K562 (cell line): ENCODE measurements around the gene ANKMY1. TPM values are rescaled to one million over a fixed set of nuclear protein-coding genes. Genes with fewer than 3 reads are reported as not detected.
A peak's percentile ranks its signal among the peaks of the same experiment; 100 is the strongest.

Source experiments
- ATAC-seq: fragments of 200-7000 bp; cut with Tn5 transposase; 3 replicates; pipeline ENCODE4 v1.9.1; 2020; ENCODE audit warnings: moderate library complexity
- BruUV-seq: library from RNA; stranded (reverse); fragments of 400-500 nt; replicated peaks from 2 replicates; lab custom pipeline; 2021; lab: Mats Ljungman, UMichigan
- CTCF ChIA-PET: fragments of 300-600 bp; formaldehyde crosslinking; extraction: SDS; loops from one replicate; lab custom pipeline; 2021; ENCODE audit warnings: low intra/inter-chr PET ratio; lab: Yijun Ruan, JAX
- POLR2A ChIA-PET: fragments of 300-600, 350-650 bp; sonication (Branson Sonifier 250); formaldehyde crosslinking; extraction: SDS; loops from one replicate; lab custom pipeline; 2021; ENCODE audit warnings: antibody characterized with exemption, inconsistent platforms; lab: Yijun Ruan, JAX
- DNase-seq, 4 experiments: peaks; one replicate each; pipeline versions ENCODE4 v3.0.0 to v3.0.0-alpha.2; 2011 to 2018; ENCODE audit warnings: low spot score in 3 of 4, mixed read lengths in 3 of 4; ENCODE audit errors: extremely low read depth in 1 of 4
- FAIRE-seq: peaks from 2 replicates; lab custom pipeline; 2011; peaks lifted over from hg19 to GRCh38; lab: Jason Lieb, UNC
- H2AFZ ChIP-seq: 2 replicates; pipeline ENCODE4 v1.6.0; 2011; ENCODE audit warnings: low read depth, low read length, control low read depth, inconsistent platforms
- H3K27ac ChIP-seq: fragments of 200-600 bp; 3 replicates; pipeline ENCODE4 v1.8.0; 2011; ENCODE audit warnings: low read depth, mild to moderate bottlenecking, control low read depth, inconsistent platforms, low read length, moderate library complexity, mixed read lengths; ENCODE audit errors: extremely low read depth
- H3K27me3 ChIP-seq, 2 experiments: fragments of 300-600 bp in 1 of 2; 2 replicates in 1 of 2; 3 replicates in 1 of 2; pipeline versions ENCODE4 v1.6.0 to v1.8.0; 2011; ENCODE audit warnings: inconsistent platforms in 2 of 2, low read length in 2 of 2, mild to moderate bottlenecking in 1 of 2, mixed read lengths in 1 of 2, moderate library complexity in 1 of 2; ENCODE audit not compliant: control insufficient read depth in 2 of 2, insufficient read depth in 2 of 2
- H3K36me3 ChIP-seq: fragments of 300-600 bp; 3 replicates; pipeline ENCODE4 v1.8.0; 2011; ENCODE audit warnings: mild to moderate bottlenecking, low read length, inconsistent platforms; ENCODE audit not compliant: control insufficient read depth, insufficient read depth
- H3K4me1 ChIP-seq, 2 experiments: fragments of 200-600 bp in 1 of 2; replicated peaks in 1 of 2; 2 replicates in 1 of 2; 3 replicates in 1 of 2; pipeline versions ENCODE4 v1.5.1 to v1.8.0; 2011; ENCODE audit warnings: inconsistent platforms in 2 of 2, low read length in 2 of 2, mild to moderate bottlenecking in 1 of 2, mixed read lengths in 1 of 2, moderate library complexity in 1 of 2; ENCODE audit not compliant: control insufficient read depth in 2 of 2, insufficient read depth in 2 of 2
- H3K4me2 ChIP-seq: 2 replicates; pipeline ENCODE4 v1.6.1; 2011; ENCODE audit warnings: low read length, control low read depth, inconsistent platforms, mixed read lengths; ENCODE audit not compliant: insufficient read depth
- H3K4me3 ChIP-seq: fragments of 200-600 bp; sonication (generic), shearing (Covaris generic); 2 replicates; pipeline ENCODE4 v1.5.1; 2016; ENCODE audit warnings: control low read depth, inconsistent platforms
- H3K79me2 ChIP-seq: fragments of 200-600 bp; 3 replicates; pipeline ENCODE4 v1.8.0; 2011; ENCODE audit warnings: low read length, inconsistent platforms; ENCODE audit not compliant: control insufficient read depth, insufficient read depth
- H3K9ac ChIP-seq, 2 experiments: 2 replicates each; pipeline versions ENCODE4 v1.6.0 to v1.6.1; 2011; ENCODE audit warnings: low read depth in 2 of 2, low read length in 2 of 2, control low read depth in 1 of 2, inconsistent platforms in 1 of 2, mild to moderate bottlenecking in 1 of 2, mixed read lengths in 1 of 2; ENCODE audit not compliant: insufficient read depth in 1 of 2
- H3K9me1 ChIP-seq: one replicate; pipeline ENCODE4 v1.6.0; 2011; ENCODE audit warnings: inconsistent platforms, mild to moderate bottlenecking, low read length, moderate library complexity; ENCODE audit not compliant: control insufficient read depth, insufficient read depth
- H3K9me3 ChIP-seq: replicated peaks from 2 replicates; pipeline ENCODE4 v1.5.1; 2011; ENCODE audit warnings: low read depth, low read length, inconsistent platforms; ENCODE audit not compliant: control insufficient read depth, insufficient read depth
- H4K20me1 ChIP-seq: replicated peaks from 2 replicates; pipeline ENCODE4 v1.6.1; 2011; ENCODE audit warnings: low read length, inconsistent platforms, mixed read lengths; ENCODE audit not compliant: control insufficient read depth, insufficient read depth
- CREM ChIP-seq: IDR thresholded peaks from 2 replicates; pipeline ENCODE4 v1.6.1; 2014; ENCODE audit warnings: antibody characterized with exemption, low read depth
- DPF2 ChIP-seq: fragments of 450-650 bp; IDR thresholded peaks from 2 replicates; pipeline ENCODE4 v1.6.1; 2016
- EGR1 ChIP-seq: fragments of 450-650 bp; conservative IDR thresholded peaks from 2 replicates; pipeline ENCODE4 v1.6.1; 2017; ENCODE audit warnings: mild to moderate bottlenecking
- FOSL1 ChIP-seq: fragments of 200-800 bp; sonication (Bioruptor generic); conservative IDR thresholded peaks from 2 replicates; pipeline ENCODE4 v1.6.1; 2016; ENCODE audit warnings: missing genetic modification characterization, missing compliant biosample characterization
- JUN ChIP-seq, 2 experiments: sonication (generic) in 1 of 2; formaldehyde crosslinking in 1 of 2; IDR thresholded peaks; 2 replicates each; pipeline versions ENCODE4 v1.6.1 to v1.8.0; 2012 to 2022; ENCODE audit warnings: borderline replicate concordance in 2 of 2, mild to moderate bottlenecking in 2 of 2, improper control_type of control experiment in 1 of 2, low read depth in 1 of 2, low read length in 1 of 2, missing genetic modification reagents in 1 of 2
- JUND ChIP-seq, 2 experiments: IDR thresholded peaks; 2 replicates in 1 of 2; 3 replicates in 1 of 2; pipeline ENCODE4 v1.6.1; 2011; ENCODE audit warnings: borderline replicate concordance in 2 of 2, low read depth in 2 of 2, low read length in 2 of 2, improper control_type of control experiment in 1 of 2, missing biosample characterization in 1 of 2, missing genetic modification characterization in 1 of 2, missing genetic modification reagents in 1 of 2
- LARP7 ChIP-seq: fragments of 450-650 bp; IDR thresholded peaks from 2 replicates; pipeline ENCODE4 v1.6.1; 2016
- MAZ ChIP-seq, 2 experiments: fragments of 450-650 bp in 1 of 2; sonication (generic) in 1 of 2; formaldehyde crosslinking; IDR thresholded peaks in 1 of 2; conservative IDR thresholded peaks in 1 of 2; 2 replicates each; pipeline versions ENCODE4 v1.4.0 to v1.5.0; 2020; ENCODE audit warnings: mild to moderate bottlenecking in 1 of 2, missing genetic modification reagents in 1 of 2
- MXI1 ChIP-seq: IDR thresholded peaks from 2 replicates; pipeline ENCODE4 v1.6.1; 2011; ENCODE audit warnings: low read depth, mild to moderate bottlenecking, improper control_type of control experiment, low read length
- RUNX1 ChIP-seq: sonication (generic); IDR thresholded peaks from 2 replicates; pipeline ENCODE4 v1.6.1; 2016; ENCODE audit warnings: antibody characterized with exemption, low read depth
- SMC3 ChIP-seq: conservative IDR thresholded peaks from 2 replicates; pipeline ENCODE4 v1.6.1; 2011; ENCODE audit warnings: low read depth, low read length, improper control_type of control experiment; ENCODE audit not compliant: insufficient read depth
- TCF7L2 ChIP-seq: fragments of 150-350 bp; IDR thresholded peaks from 2 replicates; pipeline ENCODE4 v1.6.1; 2016; ENCODE audit warnings: low read depth, mild to moderate bottlenecking, low read length, moderate library complexity
- ZNF165 ChIP-seq: fragments of 250-450 bp; sonication (Bioruptor Pico); IDR thresholded peaks from 2 replicates; pipeline ENCODE4 v1.4.0; 2020; ENCODE audit warnings: borderline replicate concordance
- WGBS: fragments of 100-300 bp; shearing (Covaris generic); methylation state at CpG from one replicate; pipeline ENCODE4 v1.1.6; 2016; ENCODE audit warnings: low coverage, mixed read lengths; ENCODE audit not compliant: insufficient coverage; ENCODE audit errors: missing lambda C conversion rate; 5-methylcytosine and 5-hydroxymethylcytosine counted together
- in situ Hi-C: fragments of 300-500 bp; cut with MboI; formaldehyde crosslinking; loops from 4 replicates; pipeline ENCODE4 v1.15.0; 2018; ENCODE audit warnings: inconsistent platforms, mixed read lengths
- intact Hi-C: fragments of 100-400 bp; cut with micrococcal nuclease; formaldehyde crosslinking; loops from 2 replicates; pipeline ENCODE4 v1.14.2; 2022
- polyA plus RNA-seq, 8 experiments: library from polyadenylated mRNA; depleted of rRNA in 4 of 8; stranded (reverse) in 5 of 8; unstranded in 3 of 8; fragments of >200 nt; fragmentation: Nextera tagmentation in 2 of 8; fragmentation: Illumina TruSeq in 1 of 8; extraction: Ambion mirVana in 2 of 8; extraction: Trizol in 1 of 8; gene quantifications; 2 replicates each; pipeline versions ENCODE4 v1.2.1 to v1.2.3, GENCODE V29; 2011 to 2014; ENCODE audit warnings: inconsistent platforms in 1 of 8, missing spikeins in 1 of 8
- total RNA-seq, 7 experiments: library from RNA; depleted of rRNA in 6 of 7; stranded (reverse); fragments of >200 nt in 6 of 7; fragmentation: Illumina TruSeq in 2 of 7; extraction: Trizol in 2 of 7; gene quantifications; 2 replicates each; pipeline versions ENCODE4 v1.2.1 to v1.2.3, GENCODE V29; 2011 to 2021; ENCODE audit warnings: low replicate concordance in 1 of 7
- TF ChIP-seq, protein P1 (sequence below): fragments of 250-450 bp; sonication (Bioruptor Pico); IDR thresholded peaks from 2 replicates; pipeline ENCODE4 v1.8.0; 2022; ENCODE audit warnings: moderate library complexity, mild to moderate bottlenecking, inconsistent platforms
- TF ChIP-seq, protein P2 (sequence below), 2 experiments: fragments of 450-650 bp in 1 of 2; sonication (generic) in 1 of 2; formaldehyde crosslinking in 1 of 2; IDR thresholded peaks in 1 of 2; conservative IDR thresholded peaks in 1 of 2; 2 replicates each; pipeline versions ENCODE4 v1.6.1 to v1.8.1; 2016 to 2023; ENCODE audit warnings: mild to moderate bottlenecking in 2 of 2, moderate library complexity in 2 of 2, inconsistent platforms in 1 of 2, missing genetic modification reagents in 1 of 2

Gene ANKMY1
- total and polyA plus RNA-seq, 9 of the 15 experiments (the other 6 are each of a cell fraction or from before 2014, with no cell fraction given), result 0.75 to 15.1 (median 11.7) TPM

DNA sequence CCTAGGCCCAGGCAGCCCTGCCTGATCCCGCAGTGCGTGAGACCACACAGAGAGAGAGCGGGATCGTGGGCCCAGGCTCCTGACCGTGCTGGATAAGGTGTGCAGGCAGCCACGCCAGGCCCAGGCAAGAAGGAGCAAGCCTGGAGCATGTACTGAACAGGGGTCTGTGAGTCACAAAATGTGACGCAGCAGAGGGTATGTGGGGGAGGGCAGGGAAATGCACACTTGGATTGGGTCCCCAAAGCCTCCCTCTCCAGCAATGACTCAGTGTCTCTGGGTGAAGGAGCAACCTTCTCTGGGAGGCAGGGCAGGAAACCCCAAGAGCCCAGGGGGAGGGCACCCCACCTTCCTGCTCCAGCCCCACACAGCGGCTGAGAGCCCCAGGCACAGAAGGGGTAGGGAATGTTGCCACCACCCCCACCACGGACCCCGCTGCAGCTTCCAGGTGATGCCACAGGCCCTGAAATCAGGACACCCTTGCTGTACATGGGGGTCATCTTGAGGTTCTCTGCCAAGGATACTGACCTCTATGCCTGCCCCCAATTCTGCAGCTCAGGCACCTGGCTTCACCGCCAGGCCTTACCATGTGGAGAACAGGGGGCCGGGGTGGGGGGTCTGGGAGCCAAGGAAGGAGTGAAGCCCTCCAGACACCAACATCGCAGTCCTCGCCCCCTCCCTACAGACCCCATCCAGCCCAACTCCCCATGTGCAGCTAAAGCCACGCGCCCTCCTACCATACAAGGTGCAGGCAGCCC is 123.6 kb downstream of the ANKMY1 start:
- Histone ChIP-seq H3K9me3 (no peaks in the 10 kb centered on the region), H3K4me2 (no peak overlapping the region), H3K27me3 (peaks cover 6 to 45% of the 10 kb centered on the region in 2 experiments; a peak in 4 of 5 replicates), H3K27ac (no peak overlapping the region), H2AFZ (no peak overlapping the region), H3K9me1 (peaks cover 2% of the 10 kb centered on the region), H3K36me3 (no peaks in the 10 kb centered on the region), H3K79me2 (no peaks in the 10 kb centered on the region), H4K20me1 (peaks cover 12% of the 10 kb centered on the region; the same call in 1 of the 2 replicates), H3K4me1 (peaks cover 0 to 33% of the 10 kb centered on the region in 2 experiments; a peak in 3 of 5 replicates), H3K4me3 (no peak overlapping the region), H3K9ac (0 out of 4 replicates have a peak overlapping the region, but pooled peaks of 1 of the 2 experiments have one; percentile 35)
- ChIA-PET POLR2A (no interaction called here), CTCF (no interaction called here)
- no peak for ATAC-seq
- in situ Hi-C loops, result no loop called here
- intact Hi-C loops, result no loop called here
- FAIRE-seq, result peak; percentile 35
- TF ChIP-seq EGR1 (0 out of 2 replicates have a peak, but pooled peaks have one; percentile 13), JUND (IDR thresholded peaks at IDR 0.05; ENCODE audit: borderline replicate concordance, low read depth, low read length) (peak; percentile 50; the same call in 1 of the 2 replicates), JUND (tag; IDR thresholded peaks at IDR 0.05; ENCODE audit: borderline replicate concordance, low read depth, low read length) (no peak), MXI1 (no peak), MAZ (CRISPR knock-in tag; conservative IDR thresholded peaks at IDR 0.05 in 1 of 2, IDR thresholded peaks at IDR 0.05 in 1 of 2) (no peak), DPF2 (no peak), FOSL1 (tag) (peak; percentile 80), RUNX1 (no peak), CREM (peak; percentile 30; the same call in 1 of the 2 replicates), SMC3 (no peak), LARP7 (no peak), TCF7L2 (no peak), JUN (IDR thresholded peaks at IDR 0.05; ENCODE audit: borderline replicate concordance, low read depth, low read length) (0 out of 2 replicates have a peak, but pooled peaks have one; percentile 32), JUN (CRISPR knock-in tag; IDR thresholded peaks at IDR 0.05; ENCODE audit: borderline replicate concordance) (no peak), ZNF165 (CRISPR knock-in tag) (no peak)
- TF ChIP-seq, protein P1, sequence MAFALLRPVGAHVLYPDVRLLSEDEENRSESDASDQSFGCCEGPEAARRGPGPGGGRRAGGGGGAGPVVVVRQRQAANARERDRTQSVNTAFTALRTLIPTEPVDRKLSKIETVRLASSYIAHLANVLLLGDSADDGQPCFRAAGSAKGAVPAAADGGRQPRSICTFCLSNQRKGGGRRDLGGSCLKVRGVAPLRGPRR (CRISPR knock-in tag), result no peak
- TF ChIP-seq, protein P2, sequence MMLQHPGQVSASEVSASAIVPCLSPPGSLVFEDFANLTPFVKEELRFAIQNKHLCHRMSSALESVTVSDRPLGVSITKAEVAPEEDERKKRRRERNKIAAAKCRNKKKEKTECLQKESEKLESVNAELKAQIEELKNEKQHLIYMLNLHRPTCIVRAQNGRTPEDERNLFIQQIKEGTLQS (IDR thresholded peaks at IDR 0.05), result peak; percentile 59
- TF ChIP-seq, protein P2 (CRISPR knock-in tag; conservative IDR thresholded peaks at IDR 0.05), result no peak
- DNase-seq, result peak; percentile 30 to 53 (median 40)
- WGBS, result 35% methylated on average over 6 of the region's 16 CpGs
- no TSS peak for BruUV-seq
